ENCODE measurements around the gene DLG1. TPM values are rescaled to one million over a fixed set of nuclear protein-coding genes. Genes with fewer than 3 reads are reported as not detected.

DLG1 gene
- total RNA-seq, 1 donor from 2014 or later, result 99.6 TPM

- no peak for DNase-seq (ENCODE audit: low spot score, unreplicated experiment)
- peaks cover 31% of the 10 kb centered on the region for H3K36me3 Mint-ChIP-seq (ENCODE audit: insufficient read depth)
- no peaks in the 10 kb centered on the region for H3K9me3 Mint-ChIP-seq (ENCODE audit: low read depth)
- peak overlapping the region; percentile 22 for H3K27ac Mint-ChIP-seq
- no peaks in the 10 kb centered on the region for H3K27me3 Mint-ChIP-seq
- no peak overlapping the region for H3K4me3 Mint-ChIP-seq (ENCODE audit: low read depth)
- no peaks in the 10 kb centered on the region for H3K4me1 Mint-ChIP-seq (ENCODE audit: low read depth)
- TF ChIP-seq CTCF (IDR thresholded peaks at IDR 0.05; ENCODE audit: unreplicated experiment), result no peak
Observed at GRCh38 chr3:197114007-197114406, 184.4 kb downstream of the DLG1 start.

GRCh38 chr3:197111685-197112084, 186.7 kb downstream of the DLG1 start:
- peaks cover 36% of the 10 kb centered on the region for H3K36me3 Mint-ChIP-seq (ENCODE audit: insufficient read depth)
- H3K27ac Mint-ChIP-seq, result no peak overlapping the region

GRCh38 chr3:197105786-197106185, 192.6 kb downstream of the DLG1 start:
- no peak overlapping the region for H3K4me3 Mint-ChIP-seq (ENCODE audit: low read depth)
- H3K4me1 Mint-ChIP-seq (ENCODE audit: low read depth), result no peaks in the 10 kb centered on the region
- no peak for DNase-seq (ENCODE audit: low spot score, unreplicated experiment)
- TF ChIP-seq CTCF (IDR thresholded peaks at IDR 0.05; ENCODE audit: unreplicated experiment), result no peak
- no peaks in the 10 kb centered on the region for H3K9me3 Mint-ChIP-seq (ENCODE audit: low read depth)
- H3K27me3 Mint-ChIP-seq, result no peaks in the 10 kb centered on the region
- H3K36me3 Mint-ChIP-seq (ENCODE audit: insufficient read depth), result peaks cover 26% of the 10 kb centered on the region
- H3K27ac Mint-ChIP-seq, result no peak overlapping the region

More at GRCh38 chr3:197111685-197112084, 186.7 kb downstream of the DLG1 start:
- no peak overlapping the region for H3K4me3 Mint-ChIP-seq (ENCODE audit: low read depth)
- no peak for DNase-seq (ENCODE audit: low spot score, unreplicated experiment)
- no peaks in the 10 kb centered on the region for H3K4me1 Mint-ChIP-seq (ENCODE audit: low read depth)
- H3K27me3 Mint-ChIP-seq, result no peaks in the 10 kb centered on the region
- no peaks in the 10 kb centered on the region for H3K9me3 Mint-ChIP-seq (ENCODE audit: low read depth)
- TF ChIP-seq CTCF (IDR thresholded peaks at IDR 0.05; ENCODE audit: unreplicated experiment), result no peak

- H3K27me3 Mint-ChIP-seq, result no peaks in the 10 kb centered on the region
- no peak overlapping the region for H3K27ac Mint-ChIP-seq
- H3K9me3 Mint-ChIP-seq (ENCODE audit: low read depth), result no peaks in the 10 kb centered on the region
- no peak for DNase-seq (ENCODE audit: low spot score, unreplicated experiment)
- no peak for TF ChIP-seq CTCF (IDR thresholded peaks at IDR 0.05; ENCODE audit: unreplicated experiment)
- peaks cover 22% of the 10 kb centered on the region for H3K36me3 Mint-ChIP-seq (ENCODE audit: insufficient read depth)
- H3K4me3 Mint-ChIP-seq (ENCODE audit: low read depth), result no peak overlapping the region
- H3K4me1 Mint-ChIP-seq (ENCODE audit: low read depth), result peaks cover 2% of the 10 kb centered on the region
Observed at GRCh38 chr3:197104738-197105137, 193.7 kb downstream of the DLG1 start.

- no peak overlapping the region for H3K4me3 Mint-ChIP-seq (ENCODE audit: low read depth)
- no peak for DNase-seq (ENCODE audit: low spot score, unreplicated experiment)
- H3K36me3 Mint-ChIP-seq (ENCODE audit: insufficient read depth), result peaks cover 23% of the 10 kb centered on the region
- H3K4me1 Mint-ChIP-seq (ENCODE audit: low read depth), result peaks cover 2% of the 10 kb centered on the region
- no peak overlapping the region for H3K27ac Mint-ChIP-seq
- no peaks in the 10 kb centered on the region for H3K27me3 Mint-ChIP-seq
- TF ChIP-seq CTCF (IDR thresholded peaks at IDR 0.05; ENCODE audit: unreplicated experiment), result no peak
- H3K9me3 Mint-ChIP-seq (ENCODE audit: low read depth), result no peaks in the 10 kb centered on the region
Observed at GRCh38 chr3:197103766-197104165, 194.6 kb downstream of the DLG1 start.
